ENCODE results near the gene TNP2.

TNP2 gene

GRCh38 chr16:11258553-11259492 lies 10.3 kb downstream of the TNP2 start:
- TF ChIP-seq CTCF (IDR thresholded peaks at IDR 0.05; ENCODE audit: low read depth, low read length, poor library complexity, severe bottlenecking) (no peak), EZH2phosphoT487 (IDR thresholded peaks at IDR 0.05; ENCODE audit: borderline replicate concordance, low read length) (no peak)
- Histone ChIP-seq H3K4me2 (ENCODE audit: low read length) (0 out of 2 replicates have a peak overlapping the region, but pooled peaks have one; percentile 4), H3K9me2 (replicated peaks; ENCODE audit: control insufficient read depth, low read length) (no peaks in the 10 kb centered on the region), H3K27me3 (ENCODE audit: control insufficient read depth, low read length) (peaks cover 18% of the 10 kb centered on the region), H3K27ac (ENCODE audit: low read depth, low read length) (no peak overlapping the region), H3K36me3 (ENCODE audit: control insufficient read depth, low read length) (peaks cover 18% of the 10 kb centered on the region), H3K9me3 (ENCODE audit: control insufficient read depth, insufficient read depth, low read length) (no peaks in the 10 kb centered on the region), H3K79me2 (ENCODE audit: control insufficient read depth, low read length) (peaks cover 21% of the 10 kb centered on the region), H4K20me1 (ENCODE audit: control insufficient read depth, insufficient read depth, low read depth, low read length) (peaks cover 2% of the 10 kb centered on the region), H3K4me3 (ENCODE audit: low read length) (no peak overlapping the region), H3K4me1 (ENCODE audit: control insufficient read depth, low read length) (peaks cover 47% of the 10 kb centered on the region), H3F3A (ENCODE audit: control insufficient read depth, insufficient read depth) (peaks cover 1% of the 10 kb centered on the region; the same call in 1 of the 2 replicates)

- peaks cover 18% of the 10 kb centered on the region for H3K27me3 ChIP-seq (ENCODE audit: control insufficient read depth, low read length)
- peaks cover 8% of the 10 kb centered on the region for H4K20me1 ChIP-seq (ENCODE audit: control insufficient read depth, insufficient read depth, low read depth, low read length)
- TF ChIP-seq CTCF (IDR thresholded peaks at IDR 0.05; ENCODE audit: low read depth, low read length, poor library complexity, severe bottlenecking) (peak; percentile 79), EZH2phosphoT487 (IDR thresholded peaks at IDR 0.05; ENCODE audit: borderline replicate concordance, low read length) (no peak)
- peaks cover 53% of the 10 kb centered on the region for H3K4me1 ChIP-seq (ENCODE audit: control insufficient read depth, low read length)
- no peaks in the 10 kb centered on the region for H3K9me3 ChIP-seq (ENCODE audit: control insufficient read depth, insufficient read depth, low read length)
- peak overlapping the region; percentile 78 for H3K4me3 ChIP-seq (ENCODE audit: low read length)
- H3K36me3 ChIP-seq (ENCODE audit: control insufficient read depth, low read length), result peaks cover 33% of the 10 kb centered on the region
- H3K79me2 ChIP-seq (ENCODE audit: control insufficient read depth, low read length), result peaks cover 36% of the 10 kb centered on the region
- no peak overlapping the region for H3K27ac ChIP-seq (ENCODE audit: low read depth, low read length)
- H3K9me2 ChIP-seq (replicated peaks; ENCODE audit: control insufficient read depth, low read length), result no peaks in the 10 kb centered on the region
- H3K4me2 ChIP-seq (ENCODE audit: low read length), result peak overlapping the region; percentile 84
- peaks cover 14% of the 10 kb centered on the region for H3F3A ChIP-seq (ENCODE audit: control insufficient read depth, insufficient read depth)
These were observed 11.8 kb downstream of the TNP2 start for GRCh38 chr16:11257131-11257938.

GRCh38 chr16:11256661-11257130 lies 12.4 kb downstream of the TNP2 start:
- TF ChIP-seq EZH2phosphoT487 (IDR thresholded peaks at IDR 0.05; ENCODE audit: borderline replicate concordance, low read length), result no peak
- no peak for TF ChIP-seq CTCF (IDR thresholded peaks at IDR 0.05; ENCODE audit: low read depth, low read length, poor library complexity, severe bottlenecking)
- Histone ChIP-seq H3K27me3 (ENCODE audit: control insufficient read depth, low read length) (peaks cover 18% of the 10 kb centered on the region), H3K9me2 (replicated peaks; ENCODE audit: control insufficient read depth, low read length) (no peaks in the 10 kb centered on the region), H3K79me2 (ENCODE audit: control insufficient read depth, low read length) (peaks cover 37% of the 10 kb centered on the region), H3K4me1 (ENCODE audit: control insufficient read depth, low read length) (peaks cover 59% of the 10 kb centered on the region), H3F3A (ENCODE audit: control insufficient read depth, insufficient read depth) (peaks cover 16% of the 10 kb centered on the region), H3K36me3 (ENCODE audit: control insufficient read depth, low read length) (peaks cover 39% of the 10 kb centered on the region), H3K9me3 (ENCODE audit: control insufficient read depth, insufficient read depth, low read length) (no peaks in the 10 kb centered on the region), H3K4me3 (ENCODE audit: low read length) (peak overlapping the region; percentile 78), H3K4me2 (ENCODE audit: low read length) (peak overlapping the region; percentile 84), H3K27ac (ENCODE audit: low read depth, low read length) (no peak overlapping the region), H4K20me1 (ENCODE audit: control insufficient read depth, insufficient read depth, low read depth, low read length) (peaks cover 12% of the 10 kb centered on the region)
